K562 (cell line): ENCODE measurements around the gene ARHGDIA. TPM values are rescaled to one million over a fixed set of nuclear protein-coding genes. Genes with fewer than 3 reads are reported as not detected.

Experiments used
- BCOR ChIP-seq: fragments of 450-650 bp; IDR thresholded peaks from 2 replicates; pipeline ENCODE4 v1.6.1; 2016
- FOXA1 ChIP-seq: fragments of 450-650 bp; IDR thresholded peaks from 2 replicates; pipeline ENCODE4 v1.6.1; 2016; ENCODE audit warnings: mild to moderate bottlenecking, borderline replicate concordance
- FOXP1 ChIP-seq: sonication (generic); formaldehyde crosslinking; IDR thresholded peaks from 2 replicates; pipeline ENCODE4 v1.8.0; 2022; ENCODE audit warnings: mild to moderate bottlenecking, missing genetic modification reagents
- GABPB1 ChIP-seq: sonication (generic); formaldehyde crosslinking; IDR thresholded peaks from 2 replicates; pipeline ENCODE4 v1.8.0; 2022; ENCODE audit warnings: mild to moderate bottlenecking, missing genetic modification reagents
- HNRNPLL ChIP-seq: fragments of 200-400 bp; formaldehyde crosslinking; IDR thresholded peaks from 2 replicates; pipeline ENCODE4 v1.6.1; 2017; ENCODE audit warnings: low read length, low read depth, mild to moderate bottlenecking; ENCODE audit not compliant: poor library complexity, severe bottlenecking
- KDM1A ChIP-seq, 2 experiments: fragments of 450-650 bp; IDR thresholded peaks; 2 replicates each; pipeline ENCODE4 v1.6.1; 2016; ENCODE audit warnings: mild to moderate bottlenecking in 2 of 2
- KLF1 ChIP-seq: fragments of 450-650 bp; IDR thresholded peaks from 2 replicates; pipeline ENCODE4 v1.6.1; 2016; ENCODE audit warnings: missing genetic modification characterization, missing compliant biosample characterization
- MECOM ChIP-seq: fragments of 250-450 bp; sonication (Bioruptor Pico); IDR thresholded peaks from 2 replicates; pipeline ENCODE4 v1.8.0; 2022; ENCODE audit warnings: inconsistent platforms
- POLR2B ChIP-seq: fragments of 450-650 bp; IDR thresholded peaks from 2 replicates; pipeline ENCODE4 v1.6.1; 2018; ENCODE audit warnings: low read depth; ENCODE audit not compliant: partially characterized antibody
- SAFB2 ChIP-seq: fragments of 200-400 bp; formaldehyde crosslinking; IDR thresholded peaks from 2 replicates; pipeline ENCODE4 v1.6.1; 2018; ENCODE audit warnings: borderline replicate concordance, low read length, low read depth, moderate library complexity; ENCODE audit not compliant: severe bottlenecking
- SAP30 ChIP-seq: fragments of 200-600 bp; sonication (generic); IDR thresholded peaks from 2 replicates; pipeline ENCODE4 v1.6.1; 2012; ENCODE audit warnings: borderline replicate concordance, low read depth, mild to moderate bottlenecking, moderate library complexity, low read length, control low read depth, inconsistent platforms; ENCODE audit not compliant: insufficient read depth, poor library complexity, severe bottlenecking
- SMAD4 ChIP-seq: fragments of 250-450 bp; sonication (Bioruptor Pico); conservative IDR thresholded peaks from 2 replicates; pipeline ENCODE4 v1.8.0; 2021; ENCODE audit warnings: inconsistent platforms, mild to moderate bottlenecking, moderate library complexity
- TAF9B ChIP-seq: fragments of 450-650 bp; IDR thresholded peaks from 2 replicates; pipeline ENCODE4 v1.6.1; 2018; ENCODE audit warnings: mild to moderate bottlenecking; ENCODE audit not compliant: partially characterized antibody
- ZNF134 ChIP-seq: fragments of 250-450 bp; sonication (Bioruptor Pico); conservative IDR thresholded peaks from 2 replicates; pipeline ENCODE4 v1.4.0; 2020
- ZNF583 ChIP-seq: fragments of 250-450 bp; sonication (Bioruptor Pico); IDR thresholded peaks from 2 replicates; pipeline ENCODE4 v1.4.0; 2020
- ZNF785 ChIP-seq: fragments of 250-450 bp; sonication (Bioruptor Pico); IDR thresholded peaks from 2 replicates; pipeline ENCODE4 v1.4.0; 2020; ENCODE audit warnings: mild to moderate bottlenecking
- ZZZ3 ChIP-seq: fragments of 450-650 bp; IDR thresholded peaks from 2 replicates; pipeline ENCODE4 v1.6.1; 2016; ENCODE audit warnings: antibody characterized with exemption, mild to moderate bottlenecking, moderate library complexity
- polyA plus RNA-seq, 8 experiments: library from polyadenylated mRNA; depleted of rRNA in 4 of 8; stranded (reverse) in 5 of 8; unstranded in 3 of 8; fragments of >200 nt; fragmentation: Nextera tagmentation in 2 of 8; fragmentation: Illumina TruSeq in 1 of 8; extraction: Ambion mirVana in 2 of 8; extraction: Trizol in 1 of 8; gene quantifications; 2 replicates each; pipeline versions ENCODE4 v1.2.1 to v1.2.3, GENCODE V29; 2011 to 2014; ENCODE audit warnings: inconsistent platforms in 1 of 8, missing spikeins in 1 of 8
- total RNA-seq, 7 experiments: library from RNA; depleted of rRNA in 6 of 7; stranded (reverse); fragments of >200 nt in 6 of 7; fragmentation: Illumina TruSeq in 2 of 7; extraction: Trizol in 2 of 7; gene quantifications; 2 replicates each; pipeline versions ENCODE4 v1.2.1 to v1.2.3, GENCODE V29; 2011 to 2021; ENCODE audit warnings: low replicate concordance in 1 of 7
- TF ChIP-seq, protein P1 (sequence below): fragments of 250-450 bp; sonication (Bioruptor Pico); IDR thresholded peaks from 2 replicates; pipeline ENCODE4 v1.8.0; 2021; ENCODE audit warnings: borderline replicate concordance, mild to moderate bottlenecking, moderate library complexity; ENCODE audit not compliant: poor library complexity, severe bottlenecking
- TF ChIP-seq, protein P2 (sequence below), 2 experiments: IDR thresholded peaks; 2 replicates each; pipeline ENCODE4 v1.6.1; 2012; ENCODE audit warnings: improper control_type of control experiment in 2 of 2, low read depth in 2 of 2, low read length in 2 of 2, borderline replicate concordance in 1 of 2
- TF ChIP-seq, protein P3 (sequence below): sonication (generic); formaldehyde crosslinking; IDR thresholded peaks from 2 replicates; pipeline ENCODE4 v1.8.1; 2023; ENCODE audit warnings: mild to moderate bottlenecking, missing genetic modification reagents
- TF ChIP-seq, protein P4 (sequence below): fragments of 250-450 bp; sonication (Bioruptor Pico); IDR thresholded peaks from 2 replicates; pipeline ENCODE4 v1.9.0; 2021; ENCODE audit warnings: mild to moderate bottlenecking, inconsistent platforms

Gene ARHGDIA
- total and polyA plus RNA-seq, 9 of the 15 experiments (the other 6 are each of a cell fraction or from before 2014, with no cell fraction given), result 9.6 to 340 (median 97.6) TPM

DNA sequence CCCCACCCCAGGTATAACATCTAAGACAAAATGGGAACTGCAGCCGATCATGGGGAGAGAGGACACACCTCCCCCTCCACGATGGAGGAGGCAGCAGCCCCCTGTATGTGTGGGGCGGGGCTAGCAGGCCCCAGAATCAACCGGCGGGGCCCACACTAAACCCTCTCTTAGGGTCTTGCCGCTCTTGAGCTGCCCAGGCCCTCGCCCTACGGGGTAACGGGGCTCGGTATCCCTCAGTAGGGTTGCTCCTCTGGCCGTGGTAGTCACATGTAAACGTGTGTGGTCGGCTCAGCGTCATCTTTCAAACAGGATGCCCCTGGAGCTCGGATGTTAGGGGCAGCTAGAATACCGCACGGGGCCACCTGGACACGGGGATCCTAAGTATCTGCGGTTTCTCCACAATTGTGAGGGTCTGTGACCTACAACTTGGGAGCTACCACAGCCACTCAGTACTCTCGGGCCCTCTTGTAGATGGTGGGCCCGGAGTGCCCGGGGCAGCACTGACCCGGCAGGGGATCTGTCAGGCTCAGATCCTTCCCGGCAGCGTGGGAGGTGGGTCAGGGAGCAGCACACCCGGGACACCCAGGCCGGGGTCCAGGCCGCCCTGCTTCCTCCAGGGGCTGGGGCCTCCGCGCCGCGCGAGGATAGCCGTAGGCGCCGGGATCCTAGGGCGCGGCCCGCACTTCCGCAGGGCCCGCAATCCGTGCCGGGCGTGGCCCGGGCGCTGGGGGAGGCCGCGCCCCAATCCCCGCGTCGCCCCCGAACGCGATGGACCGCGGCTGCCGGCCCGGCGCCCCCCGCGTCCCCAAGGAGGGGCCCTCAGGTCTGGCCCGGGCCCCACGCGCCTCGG, 781 bp downstream of the ARHGDIA start (continued):
- TF ChIP-seq, protein P1, sequence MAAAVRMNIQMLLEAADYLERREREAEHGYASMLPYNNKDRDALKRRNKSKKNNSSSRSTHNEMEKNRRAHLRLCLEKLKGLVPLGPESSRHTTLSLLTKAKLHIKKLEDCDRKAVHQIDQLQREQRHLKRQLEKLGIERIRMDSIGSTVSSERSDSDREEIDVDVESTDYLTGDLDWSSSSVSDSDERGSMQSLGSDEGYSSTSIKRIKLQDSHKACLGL, result no peak
- TF ChIP-seq KLF1 (peak; percentile 62; the same call in 1 of the 2 replicates), FOXP1 (CRISPR knock-in tag) (no peak), ZNF785 (CRISPR knock-in tag) (no peak), POLR2B (no peak), KDM1A (IDR thresholded peaks at IDR 0.05) (no peak), BCOR (no peak), TAF9B (no peak), GABPB1 (peak; percentile 46; the same call in 1 of the 2 replicates), FOXA1 (no peak), ZZZ3 (no peak), SAFB2 (no peak), SMAD4 (CRISPR knock-in tag) (peak; percentile 25; the same call in 1 of the 2 replicates), HNRNPLL (no peak), SAP30 (peak; percentile 77), ZNF134 (no peak), ZNF583 (CRISPR knock-in tag) (no peak), MECOM (CRISPR knock-in tag) (no peak)
- TF ChIP-seq, protein P2, sequence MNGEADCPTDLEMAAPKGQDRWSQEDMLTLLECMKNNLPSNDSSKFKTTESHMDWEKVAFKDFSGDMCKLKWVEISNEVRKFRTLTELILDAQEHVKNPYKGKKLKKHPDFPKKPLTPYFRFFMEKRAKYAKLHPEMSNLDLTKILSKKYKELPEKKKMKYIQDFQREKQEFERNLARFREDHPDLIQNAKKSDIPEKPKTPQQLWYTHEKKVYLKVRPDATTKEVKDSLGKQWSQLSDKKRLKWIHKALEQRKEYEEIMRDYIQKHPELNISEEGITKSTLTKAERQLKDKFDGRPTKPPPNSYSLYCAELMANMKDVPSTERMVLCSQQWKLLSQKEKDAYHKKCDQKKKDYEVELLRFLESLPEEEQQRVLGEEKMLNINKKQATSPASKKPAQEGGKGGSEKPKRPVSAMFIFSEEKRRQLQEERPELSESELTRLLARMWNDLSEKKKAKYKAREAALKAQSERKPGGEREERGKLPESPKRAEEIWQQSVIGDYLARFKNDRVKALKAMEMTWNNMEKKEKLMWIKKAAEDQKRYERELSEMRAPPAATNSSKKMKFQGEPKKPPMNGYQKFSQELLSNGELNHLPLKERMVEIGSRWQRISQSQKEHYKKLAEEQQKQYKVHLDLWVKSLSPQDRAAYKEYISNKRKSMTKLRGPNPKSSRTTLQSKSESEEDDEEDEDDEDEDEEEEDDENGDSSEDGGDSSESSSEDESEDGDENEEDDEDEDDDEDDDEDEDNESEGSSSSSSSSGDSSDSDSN (IDR thresholded peaks at IDR 0.05; ENCODE audit: borderline replicate concordance in 1 of 2, low read depth in 2 of 2, low read length in 2 of 2), result 0 out of 4 replicates have a peak, but pooled peaks of 1 of the 2 experiments have one; percentile 27
- TF ChIP-seq, protein P3, sequence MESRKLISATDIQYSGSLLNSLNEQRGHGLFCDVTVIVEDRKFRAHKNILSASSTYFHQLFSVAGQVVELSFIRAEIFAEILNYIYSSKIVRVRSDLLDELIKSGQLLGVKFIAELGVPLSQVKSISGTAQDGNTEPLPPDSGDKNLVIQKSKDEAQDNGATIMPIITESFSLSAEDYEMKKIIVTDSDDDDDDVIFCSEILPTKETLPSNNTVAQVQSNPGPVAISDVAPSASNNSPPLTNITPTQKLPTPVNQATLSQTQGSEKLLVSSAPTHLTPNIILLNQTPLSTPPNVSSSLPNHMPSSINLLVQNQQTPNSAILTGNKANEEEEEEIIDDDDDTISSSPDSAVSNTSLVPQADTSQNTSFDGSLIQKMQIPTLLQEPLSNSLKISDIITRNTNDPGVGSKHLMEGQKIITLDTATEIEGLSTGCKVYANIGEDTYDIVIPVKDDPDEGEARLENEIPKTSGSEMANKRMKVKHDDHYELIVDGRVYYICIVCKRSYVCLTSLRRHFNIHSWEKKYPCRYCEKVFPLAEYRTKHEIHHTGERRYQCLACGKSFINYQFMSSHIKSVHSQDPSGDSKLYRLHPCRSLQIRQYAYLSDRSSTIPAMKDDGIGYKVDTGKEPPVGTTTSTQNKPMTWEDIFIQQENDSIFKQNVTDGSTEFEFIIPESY, result no peak
- TF ChIP-seq, protein P4, sequence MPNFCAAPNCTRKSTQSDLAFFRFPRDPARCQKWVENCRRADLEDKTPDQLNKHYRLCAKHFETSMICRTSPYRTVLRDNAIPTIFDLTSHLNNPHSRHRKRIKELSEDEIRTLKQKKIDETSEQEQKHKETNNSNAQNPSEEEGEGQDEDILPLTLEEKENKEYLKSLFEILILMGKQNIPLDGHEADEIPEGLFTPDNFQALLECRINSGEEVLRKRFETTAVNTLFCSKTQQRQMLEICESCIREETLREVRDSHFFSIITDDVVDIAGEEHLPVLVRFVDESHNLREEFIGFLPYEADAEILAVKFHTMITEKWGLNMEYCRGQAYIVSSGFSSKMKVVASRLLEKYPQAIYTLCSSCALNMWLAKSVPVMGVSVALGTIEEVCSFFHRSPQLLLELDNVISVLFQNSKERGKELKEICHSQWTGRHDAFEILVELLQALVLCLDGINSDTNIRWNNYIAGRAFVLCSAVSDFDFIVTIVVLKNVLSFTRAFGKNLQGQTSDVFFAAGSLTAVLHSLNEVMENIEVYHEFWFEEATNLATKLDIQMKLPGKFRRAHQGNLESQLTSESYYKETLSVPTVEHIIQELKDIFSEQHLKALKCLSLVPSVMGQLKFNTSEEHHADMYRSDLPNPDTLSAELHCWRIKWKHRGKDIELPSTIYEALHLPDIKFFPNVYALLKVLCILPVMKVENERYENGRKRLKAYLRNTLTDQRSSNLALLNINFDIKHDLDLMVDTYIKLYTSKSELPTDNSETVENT (CRISPR knock-in tag), result peak; percentile 77; the same call in 1 of the 2 replicates
